Right lobe of liver (tissue), 4 donors: Measurements from ENCODE around the gene RAI1.

Experiments used
- POLR2A ChIP-seq: fragments of 450-650 bp; IDR thresholded peaks from one replicate; pipeline ENCODE4 v1.6.1; 2017; ENCODE audit warnings: antibody characterized with exemption, mild to moderate bottlenecking
- TF ChIP-seq, protein P1 (sequence below), 4 donors: fragments of 200-600 bp in 3 of 4; fragments of 450-650 bp in 1 of 4; IDR thresholded peaks; one replicate each; pipeline versions ENCODE4 v1.5.1 to v1.8.0; 2016 to 2022; ENCODE audit warnings: antibody characterized with exemption in 4 of 4, mild to moderate bottlenecking in 2 of 4
- donor health status: DM: no; HTN: no; CAD: no.
- donor health status: DM: no; HTN: no; CAD: no.
- donor health status: DM: no; HTN: yes; CAD: no.

GRCh38 chr17:17840751-17841591, 159.7 kb downstream of the RAI1 start:
- TF ChIP-seq, protein P1, sequence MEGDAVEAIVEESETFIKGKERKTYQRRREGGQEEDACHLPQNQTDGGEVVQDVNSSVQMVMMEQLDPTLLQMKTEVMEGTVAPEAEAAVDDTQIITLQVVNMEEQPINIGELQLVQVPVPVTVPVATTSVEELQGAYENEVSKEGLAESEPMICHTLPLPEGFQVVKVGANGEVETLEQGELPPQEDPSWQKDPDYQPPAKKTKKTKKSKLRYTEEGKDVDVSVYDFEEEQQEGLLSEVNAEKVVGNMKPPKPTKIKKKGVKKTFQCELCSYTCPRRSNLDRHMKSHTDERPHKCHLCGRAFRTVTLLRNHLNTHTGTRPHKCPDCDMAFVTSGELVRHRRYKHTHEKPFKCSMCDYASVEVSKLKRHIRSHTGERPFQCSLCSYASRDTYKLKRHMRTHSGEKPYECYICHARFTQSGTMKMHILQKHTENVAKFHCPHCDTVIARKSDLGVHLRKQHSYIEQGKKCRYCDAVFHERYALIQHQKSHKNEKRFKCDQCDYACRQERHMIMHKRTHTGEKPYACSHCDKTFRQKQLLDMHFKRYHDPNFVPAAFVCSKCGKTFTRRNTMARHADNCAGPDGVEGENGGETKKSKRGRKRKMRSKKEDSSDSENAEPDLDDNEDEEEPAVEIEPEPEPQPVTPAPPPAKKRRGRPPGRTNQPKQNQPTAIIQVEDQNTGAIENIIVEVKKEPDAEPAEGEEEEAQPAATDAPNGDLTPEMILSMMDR (IDR thresholded peaks at IDR 0.05): no peak
- no peak for TF ChIP-seq POLR2A
